HG03558 (cell line): ENCODE results near the gene SEC31A.

ENCODE experiments used
- ATAC-seq: cut with Tn5 transposase; IDR thresholded peaks from one replicate; pipeline ENCODE4 v1.9.1; 2021; ENCODE audit warnings: moderate number of reproducible peaks; ENCODE audit not compliant: unreplicated experiment; ENCODE audit errors: extremely low read depth

SEC31A gene

DNA sequence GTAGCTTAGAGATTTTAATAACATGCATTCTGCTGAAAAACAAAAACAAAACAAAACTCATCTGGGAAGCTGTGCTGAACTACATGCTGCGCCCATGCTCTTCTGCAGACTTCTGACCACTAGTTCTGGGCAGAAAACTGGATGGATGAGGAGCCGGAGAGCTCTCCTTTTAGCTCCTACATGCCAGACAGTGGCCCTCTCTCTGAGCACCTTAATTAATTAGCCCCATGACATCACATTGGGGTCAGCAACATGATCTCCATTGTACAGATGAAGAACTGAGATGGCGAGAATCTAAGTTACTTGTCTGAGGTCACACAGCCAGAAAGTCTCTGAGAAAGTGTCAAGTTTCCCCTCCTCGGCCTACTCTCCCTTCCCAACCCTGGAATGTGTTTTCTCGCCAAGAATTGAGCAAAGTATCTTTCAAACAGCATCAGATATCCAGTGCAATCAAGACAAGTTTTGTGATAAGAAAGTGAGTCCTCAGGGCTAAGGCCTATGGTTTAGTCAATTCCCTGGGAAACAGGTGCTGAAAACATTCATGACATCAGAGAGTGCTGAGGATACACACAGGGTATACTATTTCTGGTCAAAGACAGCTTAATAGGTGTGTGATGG, 113.9 kb downstream of the SEC31A start:
- ATAC-seq, result no peak

DNA sequence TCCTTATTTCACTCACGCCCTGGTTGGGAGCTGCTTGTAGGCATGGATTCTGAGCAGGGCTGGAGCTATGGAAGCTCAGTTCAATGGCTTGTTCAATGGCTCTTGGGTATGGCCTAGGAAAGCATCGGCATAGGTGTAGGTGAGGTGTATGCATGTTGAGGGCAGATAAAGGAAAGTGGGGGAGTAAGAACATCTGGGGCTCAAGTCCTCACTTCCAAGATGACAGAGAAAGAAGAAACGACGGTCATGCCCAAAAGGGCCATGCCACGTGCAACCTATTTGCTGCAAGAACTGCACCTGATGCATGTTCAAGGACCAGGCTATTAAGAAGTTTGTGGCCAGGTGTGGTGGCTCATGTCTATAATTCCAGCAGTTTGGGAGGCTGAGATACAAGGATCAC, 115.7 kb downstream of the SEC31A start:
- ATAC-seq, result no peak

- no peak for ATAC-seq
Observed at GRCh38 chr4:82774711-82775171, 116.2 kb downstream of the SEC31A start.

DNA sequence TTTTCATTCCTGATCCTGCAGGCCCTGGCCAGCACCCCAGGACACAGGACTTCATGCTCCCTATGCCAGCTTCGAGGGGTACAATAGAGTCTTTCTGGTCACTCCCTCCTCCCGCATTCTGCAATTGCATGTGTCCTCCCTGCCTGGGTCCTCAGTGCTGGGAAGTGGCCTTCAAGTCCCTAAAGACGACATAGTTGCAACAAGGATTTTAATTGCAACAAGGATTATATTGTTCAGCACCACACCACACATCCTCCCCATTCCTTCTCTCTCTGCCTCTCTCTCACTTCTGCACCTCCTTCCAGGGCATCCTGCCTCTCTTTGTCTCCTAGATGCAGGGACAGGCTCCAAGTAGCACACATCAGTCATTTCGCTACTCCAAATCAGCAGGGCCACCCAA, 117.9 kb downstream of the SEC31A start:
- no peak for ATAC-seq

- no peak for ATAC-seq
Observed at GRCh38 chr4:82770607-82771006, 120.3 kb downstream of the SEC31A start.
